ENCODE results near the gene LARGE1. TPM values are rescaled to one million over a fixed set of nuclear protein-coding genes. Genes with fewer than 3 reads are reported as not detected.

LARGE1 gene
- total RNA-seq, 1 experiment from 2014 or later: 13.1 TPM

DNA sequence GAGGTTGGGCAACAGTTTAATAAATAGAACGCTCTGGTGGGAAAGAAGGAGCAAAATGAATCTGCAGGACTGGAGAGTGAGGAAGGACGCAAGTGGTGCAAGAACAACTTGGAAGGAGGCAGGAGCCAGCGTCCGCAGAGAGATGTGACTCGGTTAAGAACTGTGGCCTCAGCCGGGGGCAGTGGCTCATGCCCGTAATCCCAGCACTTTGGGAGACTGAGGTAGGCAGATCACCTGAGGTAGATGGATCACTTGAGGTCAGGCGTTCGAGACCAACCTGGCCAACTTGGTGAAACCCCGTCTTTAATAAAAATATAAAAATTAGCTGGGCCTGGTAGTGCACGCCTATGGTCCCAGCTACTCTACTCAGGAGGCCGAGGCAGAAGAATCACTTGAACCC is 319.7 kb downstream of the LARGE1 start:
- DNase-seq (ENCODE audit: low spot score): no peak

DNA sequence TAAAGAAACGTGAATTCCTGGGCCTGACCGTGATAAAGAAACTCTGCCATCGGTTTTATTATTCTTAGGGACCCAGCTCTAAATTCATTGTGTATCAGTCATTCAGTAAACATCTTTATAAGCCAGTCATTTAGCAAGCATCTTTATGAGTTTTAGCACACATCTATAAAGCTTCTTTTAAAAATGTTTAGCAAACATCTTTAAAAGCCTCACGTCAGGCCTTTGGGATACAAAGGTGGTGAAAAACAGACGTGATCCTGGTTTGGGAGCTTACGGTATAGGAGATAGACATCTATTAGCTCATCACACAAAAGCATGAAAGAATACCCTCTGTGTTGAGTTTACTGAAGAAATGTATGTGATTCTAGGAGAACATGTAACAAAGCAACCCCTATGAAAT is 320.2 kb downstream of the LARGE1 start:
- no peak for DNase-seq (ENCODE audit: low spot score)

DNA sequence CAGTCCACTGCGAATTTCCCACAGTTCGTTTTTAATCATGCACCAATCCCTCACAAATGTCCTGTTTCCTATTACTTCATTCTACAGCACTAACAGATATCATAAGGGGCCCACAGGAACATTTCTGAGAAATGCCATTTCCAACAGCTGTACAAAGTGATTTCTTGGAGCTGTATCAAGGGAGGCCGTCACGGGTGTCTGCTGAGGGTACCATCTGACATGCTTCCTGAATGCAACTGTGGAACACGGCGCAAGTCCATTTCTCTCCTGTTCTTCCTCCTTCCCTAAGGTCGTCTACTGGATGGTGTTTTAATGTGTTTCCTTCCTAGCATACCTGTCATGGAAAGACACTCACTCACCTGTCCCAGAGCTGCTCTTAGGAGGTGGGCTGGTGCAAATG is 320.7 kb downstream of the LARGE1 start:
- DNase-seq (ENCODE audit: low spot score): no peak

DNA sequence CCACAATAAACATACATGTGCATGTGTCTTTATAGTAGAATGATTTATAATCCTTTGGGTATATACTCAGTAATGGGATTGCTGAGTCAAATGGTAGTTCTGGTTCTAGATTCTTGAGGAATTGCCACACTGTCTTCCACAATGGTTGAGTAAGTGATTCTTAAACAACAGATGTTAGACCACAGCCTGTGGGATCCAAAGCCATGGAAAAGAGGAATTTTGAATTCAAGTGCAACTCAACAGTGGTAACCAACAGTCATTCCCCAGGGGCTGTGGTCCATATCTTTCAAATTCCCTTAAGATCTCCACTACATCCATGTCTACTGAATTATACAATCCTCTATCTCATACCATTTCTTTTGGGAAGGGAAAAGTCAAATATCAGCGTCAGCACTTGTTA is 321.5 kb downstream of the LARGE1 start:
- DNase-seq (ENCODE audit: low spot score): no peak

DNA sequence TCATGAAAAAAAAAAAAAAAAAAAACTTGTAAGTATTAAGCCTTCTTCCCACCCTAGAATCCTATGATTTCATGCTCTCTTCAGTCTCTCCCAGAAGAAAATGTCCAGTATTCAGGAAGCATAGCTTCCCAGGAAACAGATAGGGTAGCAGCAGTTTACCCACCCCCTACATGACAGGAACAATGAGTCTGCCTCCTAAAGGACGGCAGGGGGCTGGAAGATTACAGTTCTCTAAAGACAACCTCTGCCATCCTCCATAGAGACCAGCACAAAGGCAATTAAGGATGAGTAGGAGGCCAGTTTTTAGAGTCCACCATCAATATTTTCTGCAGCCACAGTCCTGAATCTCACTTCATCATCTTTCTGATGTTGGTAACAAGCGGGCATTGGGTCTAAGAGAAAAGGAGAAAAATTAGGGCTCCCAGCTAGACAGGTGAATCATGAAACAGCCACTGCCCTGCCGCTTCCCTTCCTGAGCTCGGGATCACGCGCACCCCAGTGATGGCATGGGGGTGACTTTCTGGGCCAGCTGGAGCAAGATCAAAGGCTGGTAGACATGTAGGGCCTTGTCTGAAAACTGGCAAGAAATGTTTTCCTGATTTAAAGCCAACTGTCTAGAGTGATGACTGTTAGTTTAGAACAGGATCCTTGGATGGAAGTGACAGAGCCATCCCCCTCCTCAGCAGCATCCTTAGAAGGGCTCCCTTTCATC is 322.8 kb downstream of the LARGE1 start:
- no peak for DNase-seq (ENCODE audit: low spot score)

DNA sequence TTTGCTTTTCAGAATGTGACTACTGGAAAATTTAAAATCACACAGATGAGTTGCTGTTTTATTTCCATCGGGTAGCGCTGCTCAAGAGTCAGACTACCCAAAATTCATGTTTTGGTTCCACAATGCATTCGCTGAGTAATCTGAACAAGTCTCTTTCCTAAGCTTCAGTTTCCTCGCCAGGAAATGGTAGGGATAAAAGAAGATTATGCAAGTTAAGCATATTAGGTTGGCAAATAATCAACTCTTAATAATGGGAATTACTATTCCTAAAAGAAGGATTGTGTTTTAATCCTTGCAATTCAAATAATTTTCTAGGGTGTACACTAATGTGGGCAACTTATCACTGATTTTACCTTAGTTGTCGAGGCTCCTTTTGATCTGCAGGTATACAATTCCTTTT is 326.5 kb downstream of the LARGE1 start:
- no peak for DNase-seq (ENCODE audit: low spot score)

DNA sequence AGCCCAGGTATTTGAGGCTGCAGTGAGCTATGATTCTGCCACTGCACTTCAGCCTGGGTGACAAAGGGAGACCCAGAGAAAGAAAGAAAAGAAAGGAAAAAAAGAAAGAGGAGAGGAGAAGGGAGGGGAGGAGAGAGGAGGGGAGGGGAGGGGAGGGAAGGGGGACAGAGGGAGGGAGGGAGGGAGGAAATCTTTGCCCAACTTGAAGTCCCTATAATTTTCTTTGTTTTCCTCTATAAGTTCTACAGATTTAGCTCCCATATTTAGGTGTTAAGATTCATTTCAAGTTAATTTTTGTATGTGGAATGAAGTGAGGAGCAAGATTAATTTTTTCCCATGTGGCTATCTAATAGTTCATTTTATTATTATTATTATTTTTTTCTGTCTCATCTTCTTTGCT is 328.3 kb downstream of the LARGE1 start:
- no peak for DNase-seq (ENCODE audit: low spot score)

DNA sequence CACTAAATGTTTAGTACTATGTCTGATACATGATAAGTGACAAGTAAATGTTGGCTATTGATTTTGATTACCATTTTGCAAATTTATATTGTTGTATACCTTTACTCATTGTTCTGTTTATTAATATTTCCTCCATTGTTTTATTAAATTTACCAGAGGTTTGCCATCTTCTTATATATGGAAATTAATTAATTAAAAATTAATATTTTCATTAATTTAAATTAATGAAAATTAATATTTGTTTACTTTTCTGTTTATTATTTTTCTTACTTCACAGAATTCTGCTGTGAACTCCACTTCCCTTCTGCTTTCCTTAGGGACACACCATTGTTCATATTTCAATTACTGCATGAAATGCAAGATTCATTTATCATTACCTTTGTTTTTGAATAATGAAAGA is 331.0 kb downstream of the LARGE1 start:
- no peak for DNase-seq (ENCODE audit: low spot score)

DNA sequence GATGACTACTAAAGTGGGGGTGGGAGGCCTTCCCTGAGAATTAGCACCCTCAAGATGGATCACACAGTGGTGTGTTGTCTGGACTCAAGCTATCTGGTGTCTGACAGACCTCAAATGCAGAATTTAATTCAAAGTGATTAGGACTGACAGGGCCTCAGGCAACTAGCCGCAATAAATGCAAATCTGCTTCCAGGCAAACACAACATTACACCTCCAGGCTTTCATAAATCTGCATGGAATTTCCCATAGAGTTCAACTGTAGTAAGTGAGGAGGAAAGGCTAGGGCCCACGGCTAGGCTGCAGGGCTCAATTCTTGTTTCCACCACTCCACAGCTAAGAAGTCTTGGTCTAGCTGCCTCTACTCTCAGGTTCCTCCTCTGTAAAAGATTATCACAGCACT is 331.4 kb downstream of the LARGE1 start:
- DNase-seq (ENCODE audit: low spot score): no peak

DNA sequence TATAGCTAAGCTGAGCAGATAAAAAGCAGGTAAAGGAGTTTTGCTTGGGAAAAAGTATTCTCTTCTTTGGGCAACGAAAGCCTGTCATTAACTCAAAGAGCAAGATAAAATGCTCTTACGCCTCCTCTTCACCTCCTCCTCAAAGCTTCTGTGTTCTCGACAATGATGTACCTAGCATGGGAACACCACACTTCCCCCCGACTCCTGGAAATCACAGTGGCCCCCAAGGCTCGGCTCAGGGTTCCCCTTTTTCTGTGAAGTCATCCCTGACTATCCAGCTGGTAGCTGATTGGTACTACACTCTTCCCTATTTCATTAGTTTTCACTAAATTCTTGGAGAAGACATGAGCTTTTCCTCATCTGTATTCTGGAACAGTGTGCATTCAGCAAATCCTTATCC is 336.1 kb downstream of the LARGE1 start:
- DNase-seq (ENCODE audit: low spot score): no peak

DNA sequence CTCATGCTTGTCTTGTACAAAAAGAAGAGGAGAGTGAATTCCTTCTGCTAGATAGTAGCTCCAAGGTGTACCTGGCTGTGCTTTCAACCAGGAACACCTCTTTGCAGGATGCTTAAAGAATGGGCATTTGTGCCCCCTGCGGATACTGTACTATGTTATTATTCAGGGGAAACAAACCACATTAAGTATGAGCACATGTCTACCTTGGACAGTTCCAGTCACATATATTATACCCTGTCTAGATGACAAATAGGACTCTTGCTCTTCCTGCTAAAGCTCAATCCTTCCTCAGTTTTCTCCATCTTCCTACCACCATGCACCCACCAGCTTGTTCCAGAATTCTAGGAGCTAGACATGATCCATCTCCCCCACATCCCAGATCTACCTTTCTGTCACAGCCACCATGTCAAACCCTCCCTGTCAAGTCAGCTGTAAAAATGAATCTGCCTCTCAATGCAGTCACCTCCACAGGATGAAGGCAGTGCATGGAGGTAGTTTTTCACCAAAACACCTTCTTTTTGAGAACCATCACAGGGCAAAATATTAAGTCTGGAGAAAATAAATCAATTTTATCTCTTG is 337.4 kb downstream of the LARGE1 start:
- no peak for DNase-seq (ENCODE audit: low spot score)

DNA sequence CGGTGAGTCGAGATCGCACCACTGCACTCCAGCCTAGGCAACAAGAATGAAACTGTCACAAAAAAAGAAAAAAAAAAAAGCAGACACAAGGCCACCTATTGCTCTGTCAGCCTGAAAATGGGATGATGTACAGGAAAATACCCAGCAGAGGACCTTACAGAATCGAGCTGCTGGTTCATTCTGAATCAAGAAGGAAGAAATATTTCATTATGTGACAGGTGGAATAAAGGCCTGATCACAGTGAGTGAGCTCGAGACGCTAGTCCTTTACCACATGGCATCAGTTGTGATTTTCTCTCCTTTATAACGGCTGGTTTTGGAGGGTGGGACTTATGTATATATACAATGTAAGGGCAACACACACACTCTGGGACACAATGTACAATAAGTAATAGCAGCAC is 340.0 kb downstream of the LARGE1 start:
- DNase-seq (ENCODE audit: low spot score): no peak

DNA sequence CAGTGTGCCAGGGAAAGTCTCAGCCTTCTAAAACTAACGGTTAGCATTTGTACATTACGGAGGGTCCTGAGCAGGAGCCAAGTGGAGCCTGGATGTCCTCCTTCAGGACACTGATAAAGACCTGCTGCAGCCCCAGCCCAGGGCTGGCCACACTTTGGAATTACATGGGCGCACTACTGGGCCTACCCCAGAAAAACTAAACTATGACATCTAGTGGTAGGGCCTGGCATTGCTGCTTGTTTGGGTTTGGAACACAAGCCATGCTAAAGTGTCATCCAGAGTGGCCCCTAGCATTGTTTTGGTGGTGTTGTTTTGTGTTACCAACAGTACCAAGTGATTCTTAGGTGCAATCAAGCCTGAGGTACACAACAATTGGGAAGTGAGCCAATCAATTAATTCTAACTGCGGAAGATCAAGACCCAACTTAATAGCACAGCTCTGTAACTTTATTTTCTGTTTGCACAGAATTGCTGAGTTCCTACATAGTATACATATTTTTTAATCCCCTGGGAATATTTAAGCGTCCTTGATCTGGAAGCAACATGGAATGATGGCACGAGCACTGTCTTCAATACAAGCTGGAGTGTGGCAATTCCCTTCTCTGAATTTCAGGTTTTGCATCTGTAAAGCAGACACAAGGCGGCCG is 340.7 kb downstream of the LARGE1 start:
- peak; percentile 71 for DNase-seq (ENCODE audit: low spot score)

DNA sequence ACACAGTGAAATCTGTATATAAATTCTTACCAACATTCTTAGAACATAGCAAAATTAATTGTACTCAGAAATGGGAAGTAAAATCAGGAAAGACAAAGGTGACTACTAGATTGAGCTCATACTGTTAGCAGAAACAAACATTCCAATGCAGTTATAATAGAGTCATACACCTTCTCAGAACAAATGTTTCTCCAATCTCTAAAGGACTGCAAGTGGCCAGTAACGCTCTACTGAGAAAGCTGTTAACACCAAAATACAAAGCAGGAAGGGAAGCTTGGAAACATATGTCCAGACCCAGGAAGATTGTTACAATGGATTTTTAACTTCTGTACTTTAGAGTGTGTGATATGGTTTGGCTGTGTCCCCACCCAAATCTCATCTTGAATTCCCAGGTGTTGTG is 341.5 kb downstream of the LARGE1 start:
- no peak for DNase-seq (ENCODE audit: low spot score)

DNA sequence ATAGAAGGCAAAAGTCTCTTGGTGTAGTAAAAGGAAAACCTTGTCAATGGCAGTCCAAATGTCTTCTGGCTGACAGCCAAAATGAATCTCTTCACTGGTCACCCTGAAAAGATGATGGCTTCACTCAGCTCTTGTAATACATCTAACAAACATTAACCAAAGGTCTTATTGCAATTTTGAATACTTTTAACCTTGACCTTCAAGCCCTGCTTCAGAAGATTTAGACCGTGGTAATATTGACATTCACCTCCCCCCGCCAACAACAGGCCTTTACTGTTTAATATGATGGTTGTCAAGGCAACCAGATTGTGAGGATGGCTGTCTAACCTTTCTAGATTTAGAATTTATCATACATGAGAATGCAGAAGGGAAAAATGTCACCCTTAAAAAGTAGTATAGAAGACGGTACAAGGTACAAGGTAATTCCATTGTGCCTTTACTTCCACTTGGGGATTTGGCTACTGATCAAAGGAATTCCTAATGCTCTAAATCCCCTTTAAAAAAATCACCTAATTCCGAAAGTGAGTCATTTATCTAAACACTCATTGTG is 342.3 kb downstream of the LARGE1 start:
- DNase-seq (ENCODE audit: low spot score): peak; percentile 69

DNA sequence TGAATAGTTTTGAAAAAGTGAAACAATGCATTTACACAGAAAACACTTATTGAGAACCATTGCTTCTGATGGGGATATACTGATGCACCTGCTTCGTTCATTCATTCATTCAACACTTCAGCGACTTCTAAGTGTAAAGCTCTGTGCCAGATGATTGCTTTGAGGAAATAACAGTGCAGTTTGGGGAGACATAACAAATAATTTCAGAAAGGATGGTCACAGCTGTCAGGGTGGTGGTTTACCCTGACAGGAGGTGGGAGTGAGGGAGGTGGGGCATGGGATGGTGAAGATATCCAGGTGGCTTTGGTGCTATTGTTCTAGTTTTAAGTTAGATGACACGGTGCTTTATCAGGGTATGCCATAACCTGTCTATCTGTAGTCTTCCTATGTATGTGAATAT is 344.1 kb downstream of the LARGE1 start:
- no peak for DNase-seq (ENCODE audit: low spot score)

DNA sequence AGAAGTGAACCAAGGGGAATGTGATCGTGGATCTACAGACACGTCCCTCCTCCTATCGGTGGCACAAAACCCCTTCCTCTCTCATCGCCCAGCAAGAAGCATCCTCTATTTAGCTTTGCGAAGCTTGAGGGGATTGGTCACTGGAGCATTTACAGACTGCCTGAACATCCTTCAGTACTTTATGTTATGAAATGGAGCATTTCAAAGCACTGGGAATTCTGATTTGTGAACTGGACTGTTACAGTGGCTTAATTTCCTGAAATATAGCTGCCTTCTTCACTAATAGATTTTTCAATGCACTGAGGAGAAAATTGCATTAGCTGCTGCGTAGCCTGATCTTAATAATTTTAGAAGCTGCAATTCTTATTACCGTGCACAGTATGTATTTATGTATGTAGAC is 344.5 kb downstream of the LARGE1 start:
- no peak for DNase-seq (ENCODE audit: low spot score)

DNA sequence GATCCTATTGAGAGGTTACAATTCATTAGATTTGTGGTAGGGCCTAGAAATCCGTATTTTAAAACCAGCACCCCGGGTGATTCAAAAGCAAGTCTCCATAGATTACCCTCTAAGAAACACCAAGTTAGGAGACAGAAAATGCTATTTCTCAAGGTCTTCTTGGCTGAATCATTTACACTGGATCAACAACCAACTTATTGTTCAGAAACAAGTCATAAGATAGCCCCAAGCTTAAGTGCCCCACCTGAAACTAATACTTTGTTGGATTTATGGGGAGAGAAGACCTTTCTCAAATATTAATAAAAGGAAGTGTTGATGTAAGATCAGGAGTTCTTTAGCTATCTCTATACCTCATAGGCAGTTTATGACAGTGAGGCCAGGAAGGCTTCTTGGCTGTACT is 345.2 kb downstream of the LARGE1 start:
- DNase-seq (ENCODE audit: low spot score): no peak

DNA sequence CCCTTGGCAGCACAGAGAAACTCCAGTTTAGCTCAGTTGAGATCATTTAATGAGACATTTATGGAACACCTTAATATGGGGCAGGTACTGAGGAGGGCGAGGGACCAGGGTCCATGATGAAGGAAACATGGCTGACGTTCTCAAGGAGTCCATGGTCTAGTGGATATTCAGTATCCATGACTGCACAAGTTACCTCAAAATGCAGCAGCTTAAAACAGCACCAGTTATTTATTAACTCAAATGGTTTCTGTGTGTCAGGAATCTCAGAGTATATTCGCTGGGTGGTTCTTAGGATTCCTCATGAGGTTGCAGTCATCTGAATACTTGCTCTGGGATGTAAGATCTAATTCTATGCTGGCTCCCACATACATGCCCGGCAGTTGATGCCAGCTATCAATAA is 346.8 kb downstream of the LARGE1 start:
- peak; percentile 37 for DNase-seq (ENCODE audit: low spot score)

DNA sequence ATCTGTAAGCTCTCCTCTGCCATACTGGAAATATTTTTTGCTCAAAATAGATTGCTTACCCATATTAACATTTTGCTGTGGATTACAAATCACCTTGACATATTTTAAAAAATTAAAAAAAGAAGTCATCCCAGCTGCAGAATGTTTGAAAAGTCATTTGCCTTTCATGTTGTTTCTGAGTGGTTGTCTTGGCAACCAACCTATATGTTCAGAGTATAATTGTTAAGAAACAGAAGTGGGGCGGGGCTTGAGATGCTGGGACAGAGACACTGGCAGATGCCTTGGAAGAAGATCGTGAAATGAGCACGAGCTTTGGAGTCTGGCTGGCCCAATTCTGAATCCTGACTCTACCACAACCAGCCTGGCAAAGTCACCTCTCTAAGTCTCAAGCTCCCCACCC is 348.2 kb downstream of the LARGE1 start:
- no peak for DNase-seq (ENCODE audit: low spot score)

DNA sequence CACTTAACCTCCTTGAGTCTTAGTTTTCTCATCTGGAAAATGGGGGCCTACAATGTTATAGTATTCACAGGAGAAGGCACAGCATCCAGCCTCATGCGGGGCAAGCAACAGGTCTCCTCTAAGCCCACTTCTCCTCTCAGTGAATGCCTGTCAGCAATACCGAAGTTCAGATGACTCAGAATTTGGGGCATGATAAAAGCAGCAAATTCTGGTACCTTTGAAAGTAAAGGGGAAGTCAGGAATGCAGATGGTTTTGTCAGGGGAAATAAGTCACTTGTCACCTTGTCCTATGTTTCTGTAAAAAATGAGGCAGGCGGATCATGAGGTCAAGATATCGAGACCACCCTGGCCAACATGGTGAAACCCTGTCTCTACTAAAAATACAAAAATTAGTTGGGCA is 350.2 kb downstream of the LARGE1 start:
- no peak for DNase-seq (ENCODE audit: low spot score)

DNA sequence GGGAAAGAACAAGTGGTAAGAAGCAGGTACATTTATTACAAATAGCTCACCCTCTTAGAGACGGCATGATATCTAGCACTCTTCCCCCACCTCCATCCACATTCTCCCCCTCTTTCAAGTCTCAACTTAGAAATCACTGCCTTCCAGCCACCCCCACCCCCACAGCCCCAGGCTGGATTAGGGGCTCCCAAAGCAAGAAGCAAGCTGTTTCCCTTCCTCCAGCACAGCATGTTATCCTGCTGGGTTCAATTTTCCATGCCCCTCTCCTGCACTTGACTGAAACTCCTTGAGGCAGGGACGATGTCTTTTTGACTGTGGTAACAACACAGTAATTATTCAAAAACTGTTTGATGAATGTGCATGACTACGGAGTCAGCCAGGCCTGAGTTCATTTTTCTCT is 350.7 kb downstream of the LARGE1 start:
- DNase-seq (ENCODE audit: low spot score): no peak

DNA sequence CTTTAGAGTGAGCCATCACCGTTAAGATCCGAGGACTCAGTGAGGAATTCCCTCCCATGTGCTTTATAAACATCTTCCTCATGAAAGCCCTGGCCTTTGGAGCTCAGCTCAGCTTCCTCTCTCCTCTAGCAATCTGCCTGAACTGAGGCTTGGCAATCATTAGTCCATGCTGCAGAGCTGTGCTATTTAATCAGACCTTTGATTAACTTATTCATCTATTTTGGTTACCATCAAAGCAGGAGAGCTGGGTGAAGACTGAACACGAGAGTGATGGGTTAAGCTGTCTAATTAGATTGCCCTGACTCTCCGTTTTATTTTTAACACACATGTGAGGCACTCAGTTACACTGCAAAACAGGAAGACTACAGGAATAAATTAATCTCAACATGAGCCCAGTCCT is 351.3 kb downstream of the LARGE1 start:
- no peak for DNase-seq (ENCODE audit: low spot score)

All from HT-29 (cell line).